ENCODE results near the gene MAB21L2. TPM values are rescaled to one million over a fixed set of nuclear protein-coding genes. Genes with fewer than 3 reads are reported as not detected.

MAB21L2 gene
- total RNA-seq, 1 donor from 2014 or later, result 38.3 TPM

- Histone ChIP-seq H3K4me3 (no peak overlapping the region), H2AFZ (replicated peaks) (no peak overlapping the region), H3F3A (ENCODE audit: low read depth) (no peaks in the 10 kb centered on the region), H3K27me3 (no peaks in the 10 kb centered on the region), H3K27ac (peak overlapping the region; percentile 10), H3K36me3 (peaks cover 4% of the 10 kb centered on the region), H4K20me1 (ENCODE audit: low read depth) (peaks cover 4% of the 10 kb centered on the region), H3K9me3 (ENCODE audit: low read depth) (no peaks in the 10 kb centered on the region), H3K79me2 (ENCODE audit: low read depth) (peaks cover 13% of the 10 kb centered on the region), H3K4me2 (no peak overlapping the region), H3K9ac (no peak overlapping the region), H3K4me1 (peaks cover 16% of the 10 kb centered on the region)
- Mint-ChIP-seq H3K36me3 (no peaks in the 10 kb centered on the region), H3K27ac (no peak overlapping the region), H3K9me3 (no peaks in the 10 kb centered on the region), H3K27me3 (ENCODE audit: insufficient read depth, low read depth) (no peaks in the 10 kb centered on the region), H3K4me1 (peaks cover 17% of the 10 kb centered on the region), H3K4me3 (no peak overlapping the region)
- no peak for TF ChIP-seq CTCF (IDR thresholded peaks at IDR 0.05)
- no peak for TF ChIP-seq EZH2 (IDR thresholded peaks at IDR 0.05)
- no peak for TF ChIP-seq EZH2phosphoT487 (IDR thresholded peaks at IDR 0.05)
- no peak for DNase-seq (ENCODE audit: low spot score)
These were observed 11.1 kb upstream of the MAB21L2 start for GRCh38 chr4:150570862-150571261.

GRCh38 chr4:150572704-150573504, 9.0 kb upstream of the MAB21L2 start:
- Mint-ChIP-seq H3K4me3 (no peak overlapping the region), H3K36me3 (no peaks in the 10 kb centered on the region), H3K27ac (peak overlapping the region; percentile 27), H3K27me3 (ENCODE audit: insufficient read depth, low read depth) (no peaks in the 10 kb centered on the region), H3K9me3 (no peaks in the 10 kb centered on the region), H3K4me1 (peaks cover 19% of the 10 kb centered on the region)
- Histone ChIP-seq H3K4me1 (peaks cover 24% of the 10 kb centered on the region), H3K9me3 (ENCODE audit: low read depth) (no peaks in the 10 kb centered on the region), H2AFZ (replicated peaks) (no peak overlapping the region), H3K4me2 (no peak overlapping the region), H3K79me2 (ENCODE audit: low read depth) (peaks cover 34% of the 10 kb centered on the region), H3K27ac (no peak overlapping the region), H4K20me1 (ENCODE audit: low read depth) (peaks cover 4% of the 10 kb centered on the region), H3K27me3 (no peaks in the 10 kb centered on the region), H3K4me3 (no peak overlapping the region), H3K36me3 (no peaks in the 10 kb centered on the region), H3K9ac (no peak overlapping the region), H3F3A (ENCODE audit: low read depth) (peaks cover 3% of the 10 kb centered on the region)
- TF ChIP-seq EZH2 (IDR thresholded peaks at IDR 0.05), result no peak
- TF ChIP-seq CTCF (IDR thresholded peaks at IDR 0.05), result no peak
- TF ChIP-seq EZH2phosphoT487 (IDR thresholded peaks at IDR 0.05), result no peak
- DNase-seq (ENCODE audit: low spot score), result no peak

- H3F3A ChIP-seq (ENCODE audit: low read depth), result peaks cover 8% of the 10 kb centered on the region
These were observed 8.4 kb upstream of the MAB21L2 start for GRCh38 chr4:150573534-150573933.

More at GRCh38 chr4:150573534-150573933, 8.4 kb upstream of the MAB21L2 start:
- no peaks in the 10 kb centered on the region for H3K36me3 Mint-ChIP-seq
- H3K4me1 Mint-ChIP-seq, result peaks cover 22% of the 10 kb centered on the region
- Histone ChIP-seq H4K20me1 (ENCODE audit: low read depth) (peaks cover 4% of the 10 kb centered on the region), H3K9ac (no peak overlapping the region), H3K79me2 (ENCODE audit: low read depth) (peaks cover 40% of the 10 kb centered on the region), H3K4me1 (peaks cover 30% of the 10 kb centered on the region), H3K4me3 (no peak overlapping the region), H3K27me3 (no peaks in the 10 kb centered on the region), H3K4me2 (no peak overlapping the region), H2AFZ (replicated peaks) (no peak overlapping the region), H3K36me3 (no peaks in the 10 kb centered on the region), H3K27ac (no peak overlapping the region), H3K9me3 (ENCODE audit: low read depth) (no peaks in the 10 kb centered on the region)
- no peaks in the 10 kb centered on the region for H3K27me3 Mint-ChIP-seq (ENCODE audit: insufficient read depth, low read depth)
- H3K9me3 Mint-ChIP-seq, result no peaks in the 10 kb centered on the region
- H3K27ac Mint-ChIP-seq, result no peak overlapping the region
- no peak overlapping the region for H3K4me3 Mint-ChIP-seq
- TF ChIP-seq EZH2phosphoT487 (IDR thresholded peaks at IDR 0.05) (no peak), CTCF (IDR thresholded peaks at IDR 0.05) (no peak), EZH2 (IDR thresholded peaks at IDR 0.05) (no peak)
- no peak for DNase-seq (ENCODE audit: low spot score)
